Brain microvascular endothelial cell (primary cell): Measurements from ENCODE around the gene JADE3.

Experiments
- DNase-seq: peaks from one replicate; pipeline ENCODE4 v3.0.0-alpha.2; 2020
- H3K27ac ChIP-seq: fragments of 250-450 bp; sonication (Bioruptor Pico); 2 replicates; pipeline ENCODE4 v1.5.1; 2020; ENCODE audit warnings: mild to moderate bottlenecking, moderate library complexity
- H3K27me3 ChIP-seq: fragments of 250-450 bp; sonication (Bioruptor Pico); replicated peaks from 2 replicates; pipeline ENCODE4 v1.5.1; 2020; ENCODE audit warnings: mild to moderate bottlenecking
- H3K36me3 ChIP-seq: fragments of 250-450 bp; sonication (Bioruptor Pico); replicated peaks from 2 replicates; pipeline ENCODE4 v1.5.1; 2020; ENCODE audit warnings: mild to moderate bottlenecking
- H3K4me3 ChIP-seq: 2 replicates; pipeline ENCODE4 v1.5.1; 2011; ENCODE audit warnings: low read depth, mild to moderate bottlenecking, control low read depth, low read length, moderate library complexity
- CTCF ChIP-seq: IDR thresholded peaks from 2 replicates; pipeline ENCODE4 v1.5.1; 2011; ENCODE audit warnings: low read depth, mild to moderate bottlenecking, moderate library complexity, low read length, control low read depth, inconsistent platforms; ENCODE audit errors: missing control alignments
- in situ Hi-C: cut with HindIII; loops from 2 replicates; pipeline ENCODE4 v1.10.0; 2017; ENCODE audit warnings: low sequenced_read_pairs, low pct_ligation_motif_present

Gene JADE3

DNA sequence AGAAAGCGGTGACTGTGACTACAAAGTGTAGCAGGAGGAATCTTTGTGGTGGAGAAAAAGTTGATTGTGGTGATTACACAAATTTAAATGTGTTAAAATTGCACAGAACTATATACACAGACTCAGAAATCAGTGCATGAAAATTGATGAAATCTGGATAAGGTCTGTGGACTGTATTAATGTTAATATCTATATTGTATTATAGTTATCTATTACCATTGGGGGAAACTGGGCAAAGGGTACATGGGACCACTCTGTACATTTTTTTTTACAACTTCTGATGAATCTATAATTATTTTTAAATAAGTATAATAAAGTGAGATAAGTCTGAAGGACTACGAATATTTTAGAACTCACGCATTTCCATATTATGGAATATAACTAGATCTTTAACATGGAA lies 1.8 kb upstream of the JADE3 start:
- Histone ChIP-seq H3K27me3 (no peaks in the 10 kb centered on the region), H3K4me3 (no peak overlapping the region), H3K36me3 (no peaks in the 10 kb centered on the region), H3K27ac (no peak overlapping the region)
- DNase-seq: no peak
- in situ Hi-C loops: no loop called here
- TF ChIP-seq CTCF: no peak

- Histone ChIP-seq H3K27ac (no peak overlapping the region), H3K27me3 (no peaks in the 10 kb centered on the region), H3K36me3 (no peaks in the 10 kb centered on the region), H3K4me3 (peak overlapping the region; percentile 64)
- in situ Hi-C loops: no loop called here
- peak; percentile 64 for TF ChIP-seq CTCF
- DNase-seq: peak; percentile 24
Measured at GRCh38 chrX:46912603-46913491, 626 bp downstream of the JADE3 start.

GRCh38 chrX:46913667-46914066 lies 1.4 kb downstream of the JADE3 start:
- Histone ChIP-seq H3K36me3 (no peaks in the 10 kb centered on the region), H3K27me3 (no peaks in the 10 kb centered on the region), H3K27ac (no peak overlapping the region), H3K4me3 (peak overlapping the region; percentile 64)
- DNase-seq: peak; percentile 2
- no peak for TF ChIP-seq CTCF
- in situ Hi-C loops: no loop called here

- no peak for DNase-seq
- no peak overlapping the region for H3K4me3 ChIP-seq
- no peaks in the 10 kb centered on the region for H3K36me3 ChIP-seq
- in situ Hi-C loops: no loop called here
- TF ChIP-seq CTCF: no peak
- no peaks in the 10 kb centered on the region for H3K27me3 ChIP-seq
- no peak overlapping the region for H3K27ac ChIP-seq
Measured at GRCh38 chrX:46916273-46916672, 4.1 kb downstream of the JADE3 start.

GRCh38 chrX:46917622-46918021 lies 5.4 kb downstream of the JADE3 start:
- Histone ChIP-seq H3K4me3 (no peak overlapping the region), H3K36me3 (no peaks in the 10 kb centered on the region), H3K27ac (no peak overlapping the region), H3K27me3 (no peaks in the 10 kb centered on the region)
- DNase-seq: no peak
- TF ChIP-seq CTCF: no peak
- in situ Hi-C loops: no loop called here
